Liver (tissue), 9 donors: ENCODE results near the gene IGF2BP1. TPM values are rescaled to one million over a fixed set of nuclear protein-coding genes. Genes with fewer than 3 reads are reported as not detected.

Source experiments
- DNase-seq: peaks from one replicate; pipeline ENCODE4 v3.0.0-alpha.2; 2017; ENCODE audit warnings: low spot score
- H3K27ac ChIP-seq, 2 donors: one replicate each; pipeline ENCODE4 v1.7.0; 2013; ENCODE audit warnings: inconsistent platforms in 2 of 2, low read length in 2 of 2, control low read depth in 1 of 2, low read depth in 1 of 2, mild to moderate bottlenecking in 1 of 2
- H3K27me3 ChIP-seq, 4 donors: one replicate each; pipeline versions ENCODE4 v1.6.1 to v1.7.0; 2013; ENCODE audit warnings: low read length in 3 of 4, inconsistent platforms in 1 of 4, mild to moderate bottlenecking in 1 of 4, moderate library complexity in 1 of 4; ENCODE audit not compliant: control insufficient read depth in 4 of 4, insufficient read depth in 4 of 4
- H3K36me3 ChIP-seq, 4 donors: one replicate each; pipeline versions ENCODE4 v1.6.1 to v1.7.0; 2013; ENCODE audit warnings: low read length in 3 of 4, mild to moderate bottlenecking in 3 of 4, low read depth in 1 of 4, moderate library complexity in 1 of 4; ENCODE audit not compliant: control insufficient read depth in 4 of 4, insufficient read depth in 3 of 4
- H3K4me1 ChIP-seq, 4 donors: one replicate each; pipeline versions ENCODE4 v1.6.1 to v1.7.0; 2013; ENCODE audit warnings: low read length in 3 of 4, mild to moderate bottlenecking in 3 of 4, moderate library complexity in 1 of 4; ENCODE audit not compliant: control insufficient read depth in 4 of 4, insufficient read depth in 4 of 4
- H3K4me3 ChIP-seq, 3 donors: one replicate each; pipeline versions ENCODE4 v1.6.1 to v1.7.0; 2013; ENCODE audit warnings: low read length in 3 of 3, control low read depth in 1 of 3, low read depth in 1 of 3, mild to moderate bottlenecking in 1 of 3
- H3K9ac ChIP-seq, 2 donors: one replicate each; pipeline ENCODE4 v1.7.0; 2013; ENCODE audit warnings: low read length in 2 of 2, mild to moderate bottlenecking in 2 of 2, moderate library complexity in 2 of 2, control low read depth in 1 of 2, low read depth in 1 of 2
- H3K9me3 ChIP-seq, 4 donors: one replicate each; pipeline versions ENCODE4 v1.6.1 to v1.7.0; 2013; ENCODE audit warnings: low read length in 3 of 4; ENCODE audit not compliant: control insufficient read depth in 4 of 4
- EGR1 ChIP-seq, 2 donors: IDR thresholded peaks; 2 replicates each; pipeline ENCODE4 v1.6.1; 2016 to 2018; ENCODE audit warnings: antibody characterized with exemption in 2 of 2, low read depth in 2 of 2
- GABPA ChIP-seq, 2 donors: IDR thresholded peaks in 1 of 2; conservative IDR thresholded peaks in 1 of 2; 2 replicates each; pipeline ENCODE4 v1.6.1; 2016; ENCODE audit warnings: antibody characterized with exemption in 2 of 2, mild to moderate bottlenecking in 1 of 2, moderate library complexity in 1 of 2
- HNF4G ChIP-seq: IDR thresholded peaks from 2 replicates; pipeline ENCODE4 v1.6.1; 2016; ENCODE audit warnings: antibody characterized with exemption
- NR2F2 ChIP-seq: IDR thresholded peaks from 2 replicates; pipeline ENCODE4 v1.6.1; 2016; ENCODE audit warnings: antibody characterized with exemption
- TAF1 ChIP-seq: conservative IDR thresholded peaks from 2 replicates; pipeline ENCODE4 v1.6.1; 2016; ENCODE audit warnings: antibody characterized with exemption, mild to moderate bottlenecking
- YY1 ChIP-seq: IDR thresholded peaks from 2 replicates; pipeline ENCODE4 v1.6.1; 2016; ENCODE audit warnings: antibody characterized with exemption, mild to moderate bottlenecking
- WGBS: extraction: QIAGEN DNeasy Blood & Tissue Kit; methylation state at CpG from one replicate; pipeline ENCODE4 v1.1.7; 2013; 5-methylcytosine and 5-hydroxymethylcytosine counted together
- polyA plus RNA-seq, 2 donors: library from polyadenylated mRNA; stranded (reverse) in 1 of 2; unstranded in 1 of 2; fragments of 200-250 nt in 1 of 2; fragments of >200 nt in 1 of 2; fragmentation: Nextera tagmentation in 1 of 2; extraction: Ambion mirVana in 1 of 2; gene quantifications; one replicate each; pipeline versions ENCODE4 v1.2.1 to v1.2.3, GENCODE V29; 2013 to 2015
- total RNA-seq, 2 donors: library from RNA; depleted of rRNA; stranded (reverse); fragments of >200 nt; gene quantifications; one replicate each; pipeline ENCODE4 v1.2.3, GENCODE V29; 2014
- TF ChIP-seq, protein P1 (sequence below): IDR thresholded peaks from 2 replicates; pipeline ENCODE4 v1.6.1; 2016; ENCODE audit warnings: antibody characterized with exemption
- TF ChIP-seq, protein P2 (sequence below): IDR thresholded peaks from 2 replicates; pipeline ENCODE4 v1.6.1; 2016; ENCODE audit warnings: antibody characterized with exemption
- TF ChIP-seq, protein P3 (sequence below): IDR thresholded peaks from 2 replicates; pipeline ENCODE4 v1.6.1; 2016; ENCODE audit warnings: antibody characterized with exemption, mild to moderate bottlenecking
- TF ChIP-seq, protein P4 (sequence below): fragments of 150-350 bp; IDR thresholded peaks from 2 replicates; pipeline ENCODE4 v1.5.1; 2017; ENCODE audit warnings: improper control_type of control experiment, low read depth, low read length; ENCODE audit not compliant: missing input control
- TF ChIP-seq, protein P5 (sequence below): IDR thresholded peaks from 2 replicates; pipeline ENCODE4 v1.6.1; 2016; ENCODE audit warnings: antibody characterized with exemption
- donor health status: healthy.
- donor health status: healthy.
- donor health status: healthy.
- donor health status: healthy.
- donor health status: healthy.

Gene IGF2BP1
- total and polyA plus RNA-seq, 4 donors = 22.6 TPM; not detected in 3

DNA sequence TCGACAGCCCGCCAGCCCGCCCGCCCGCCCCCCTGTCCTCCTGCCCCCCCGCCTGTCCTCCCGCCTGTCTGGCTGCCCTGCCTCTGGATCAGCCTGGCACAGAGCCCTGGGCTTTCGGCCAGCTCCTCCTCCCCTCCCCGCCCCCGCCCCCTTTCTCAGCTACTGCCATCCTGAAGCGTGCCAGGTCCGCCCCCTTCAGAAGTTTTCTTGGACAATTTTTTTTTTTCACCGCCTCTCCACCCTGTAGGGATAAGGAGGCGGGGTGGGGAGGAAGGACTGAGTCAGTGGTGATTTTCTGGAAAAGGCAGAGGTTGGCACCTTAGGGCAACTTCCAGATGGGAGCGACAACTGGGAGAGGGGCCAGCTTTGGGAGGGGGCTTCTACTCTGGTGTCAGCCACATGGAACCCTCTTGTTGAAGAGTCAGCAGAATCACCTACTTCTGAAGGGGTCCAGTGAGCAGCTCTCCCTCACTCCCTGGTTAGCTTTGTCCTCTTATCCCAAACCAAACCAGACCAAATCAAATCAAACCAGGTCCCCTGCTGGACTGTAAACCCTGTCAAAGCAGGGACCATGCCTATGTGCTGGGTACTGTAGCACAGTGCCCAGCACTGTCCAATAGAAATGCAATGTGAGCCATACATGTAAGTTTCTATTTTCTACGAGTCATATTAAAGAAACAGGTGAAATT lies 19.7 kb downstream of the IGF2BP1 start:
- Histone ChIP-seq H3K9ac (no peak overlapping the region), H3K4me1 (peaks cover 2 to 7% (median 3%) of the 10 kb centered on the region in 4 donors), H3K36me3 (no peaks in the 10 kb centered on the region), H3K9me3 (no peaks in the 10 kb centered on the region), H3K27ac (no peak overlapping the region), H3K4me3 (no peak overlapping the region), H3K27me3 (peaks cover 0 to 14% (median 5%) of the 10 kb centered on the region in 4 donors)
- peak; percentile 65 for DNase-seq
- 25% methylated on average over 16 of the region's 16 CpGs for WGBS
- TF ChIP-seq, protein P1, sequence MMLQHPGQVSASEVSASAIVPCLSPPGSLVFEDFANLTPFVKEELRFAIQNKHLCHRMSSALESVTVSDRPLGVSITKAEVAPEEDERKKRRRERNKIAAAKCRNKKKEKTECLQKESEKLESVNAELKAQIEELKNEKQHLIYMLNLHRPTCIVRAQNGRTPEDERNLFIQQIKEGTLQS = no peak
- no peak for TF ChIP-seq TAF1
- TF ChIP-seq, protein P2, sequence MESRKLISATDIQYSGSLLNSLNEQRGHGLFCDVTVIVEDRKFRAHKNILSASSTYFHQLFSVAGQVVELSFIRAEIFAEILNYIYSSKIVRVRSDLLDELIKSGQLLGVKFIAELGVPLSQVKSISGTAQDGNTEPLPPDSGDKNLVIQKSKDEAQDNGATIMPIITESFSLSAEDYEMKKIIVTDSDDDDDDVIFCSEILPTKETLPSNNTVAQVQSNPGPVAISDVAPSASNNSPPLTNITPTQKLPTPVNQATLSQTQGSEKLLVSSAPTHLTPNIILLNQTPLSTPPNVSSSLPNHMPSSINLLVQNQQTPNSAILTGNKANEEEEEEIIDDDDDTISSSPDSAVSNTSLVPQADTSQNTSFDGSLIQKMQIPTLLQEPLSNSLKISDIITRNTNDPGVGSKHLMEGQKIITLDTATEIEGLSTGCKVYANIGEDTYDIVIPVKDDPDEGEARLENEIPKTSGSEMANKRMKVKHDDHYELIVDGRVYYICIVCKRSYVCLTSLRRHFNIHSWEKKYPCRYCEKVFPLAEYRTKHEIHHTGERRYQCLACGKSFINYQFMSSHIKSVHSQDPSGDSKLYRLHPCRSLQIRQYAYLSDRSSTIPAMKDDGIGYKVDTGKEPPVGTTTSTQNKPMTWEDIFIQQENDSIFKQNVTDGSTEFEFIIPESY = no peak
- TF ChIP-seq GABPA (IDR thresholded peaks at IDR 0.05 in 1 of 2, conservative IDR thresholded peaks at IDR 0.05 in 1 of 2) = no peak
- TF ChIP-seq, protein P3, sequence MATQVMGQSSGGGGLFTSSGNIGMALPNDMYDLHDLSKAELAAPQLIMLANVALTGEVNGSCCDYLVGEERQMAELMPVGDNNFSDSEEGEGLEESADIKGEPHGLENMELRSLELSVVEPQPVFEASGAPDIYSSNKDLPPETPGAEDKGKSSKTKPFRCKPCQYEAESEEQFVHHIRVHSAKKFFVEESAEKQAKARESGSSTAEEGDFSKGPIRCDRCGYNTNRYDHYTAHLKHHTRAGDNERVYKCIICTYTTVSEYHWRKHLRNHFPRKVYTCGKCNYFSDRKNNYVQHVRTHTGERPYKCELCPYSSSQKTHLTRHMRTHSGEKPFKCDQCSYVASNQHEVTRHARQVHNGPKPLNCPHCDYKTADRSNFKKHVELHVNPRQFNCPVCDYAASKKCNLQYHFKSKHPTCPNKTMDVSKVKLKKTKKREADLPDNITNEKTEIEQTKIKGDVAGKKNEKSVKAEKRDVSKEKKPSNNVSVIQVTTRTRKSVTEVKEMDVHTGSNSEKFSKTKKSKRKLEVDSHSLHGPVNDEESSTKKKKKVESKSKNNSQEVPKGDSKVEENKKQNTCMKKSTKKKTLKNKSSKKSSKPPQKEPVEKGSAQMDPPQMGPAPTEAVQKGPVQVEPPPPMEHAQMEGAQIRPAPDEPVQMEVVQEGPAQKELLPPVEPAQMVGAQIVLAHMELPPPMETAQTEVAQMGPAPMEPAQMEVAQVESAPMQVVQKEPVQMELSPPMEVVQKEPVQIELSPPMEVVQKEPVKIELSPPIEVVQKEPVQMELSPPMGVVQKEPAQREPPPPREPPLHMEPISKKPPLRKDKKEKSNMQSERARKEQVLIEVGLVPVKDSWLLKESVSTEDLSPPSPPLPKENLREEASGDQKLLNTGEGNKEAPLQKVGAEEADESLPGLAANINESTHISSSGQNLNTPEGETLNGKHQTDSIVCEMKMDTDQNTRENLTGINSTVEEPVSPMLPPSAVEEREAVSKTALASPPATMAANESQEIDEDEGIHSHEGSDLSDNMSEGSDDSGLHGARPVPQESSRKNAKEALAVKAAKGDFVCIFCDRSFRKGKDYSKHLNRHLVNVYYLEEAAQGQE = no peak
- TF ChIP-seq, protein P4, sequence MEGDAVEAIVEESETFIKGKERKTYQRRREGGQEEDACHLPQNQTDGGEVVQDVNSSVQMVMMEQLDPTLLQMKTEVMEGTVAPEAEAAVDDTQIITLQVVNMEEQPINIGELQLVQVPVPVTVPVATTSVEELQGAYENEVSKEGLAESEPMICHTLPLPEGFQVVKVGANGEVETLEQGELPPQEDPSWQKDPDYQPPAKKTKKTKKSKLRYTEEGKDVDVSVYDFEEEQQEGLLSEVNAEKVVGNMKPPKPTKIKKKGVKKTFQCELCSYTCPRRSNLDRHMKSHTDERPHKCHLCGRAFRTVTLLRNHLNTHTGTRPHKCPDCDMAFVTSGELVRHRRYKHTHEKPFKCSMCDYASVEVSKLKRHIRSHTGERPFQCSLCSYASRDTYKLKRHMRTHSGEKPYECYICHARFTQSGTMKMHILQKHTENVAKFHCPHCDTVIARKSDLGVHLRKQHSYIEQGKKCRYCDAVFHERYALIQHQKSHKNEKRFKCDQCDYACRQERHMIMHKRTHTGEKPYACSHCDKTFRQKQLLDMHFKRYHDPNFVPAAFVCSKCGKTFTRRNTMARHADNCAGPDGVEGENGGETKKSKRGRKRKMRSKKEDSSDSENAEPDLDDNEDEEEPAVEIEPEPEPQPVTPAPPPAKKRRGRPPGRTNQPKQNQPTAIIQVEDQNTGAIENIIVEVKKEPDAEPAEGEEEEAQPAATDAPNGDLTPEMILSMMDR = no peak
- TF ChIP-seq YY1 = no peak
- TF ChIP-seq HNF4G = no peak
- TF ChIP-seq, protein P5, sequence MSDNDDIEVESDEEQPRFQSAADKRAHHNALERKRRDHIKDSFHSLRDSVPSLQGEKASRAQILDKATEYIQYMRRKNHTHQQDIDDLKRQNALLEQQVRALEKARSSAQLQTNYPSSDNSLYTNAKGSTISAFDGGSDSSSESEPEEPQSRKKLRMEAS = no peak

DNA sequence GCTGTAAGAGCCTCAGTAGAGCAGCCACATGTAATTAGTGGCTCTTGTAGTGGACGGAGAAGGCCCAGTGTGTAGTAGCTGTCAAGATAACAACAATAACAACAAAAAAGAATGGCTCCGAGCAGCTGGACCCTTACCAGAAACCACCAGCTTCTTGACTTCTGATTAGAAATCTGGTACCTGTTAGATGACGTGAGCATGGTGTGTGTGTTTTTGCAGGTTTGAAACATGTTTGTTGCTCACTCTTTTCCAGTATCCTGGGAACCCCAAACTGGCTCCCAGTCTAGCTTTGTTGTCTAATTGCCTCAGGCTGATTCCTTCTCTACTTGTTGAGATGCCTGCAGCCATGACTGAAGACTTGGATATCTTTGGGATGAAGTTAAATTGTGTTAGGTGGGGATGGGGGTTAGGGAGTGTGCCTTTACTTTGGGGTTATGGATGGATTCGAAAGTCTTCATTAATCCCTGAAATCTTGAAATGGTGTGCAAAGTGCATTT lies 21.0 kb downstream of the IGF2BP1 start:
- Histone ChIP-seq H3K9ac (no peak overlapping the region), H3K4me3 (no peak overlapping the region), H3K27ac (no peak overlapping the region), H3K36me3 (no peaks in the 10 kb centered on the region), H3K27me3 (peaks cover 0 to 11% (median 4%) of the 10 kb centered on the region in 4 donors), H3K4me1 (peaks cover 2 to 7% (median 3%) of the 10 kb centered on the region in 4 donors), H3K9me3 (no peaks in the 10 kb centered on the region)
- TF ChIP-seq YY1 (no peak), TAF1 (no peak), EGR1 (IDR thresholded peaks at IDR 0.05; ENCODE audit: low read depth in 2 of 2) (no peak), NR2F2 (no peak)
- TF ChIP-seq, protein P5 = no peak
- WGBS = 92% methylated on average over 4 of the region's 4 CpGs
- no peak for DNase-seq
